ENCODE results near the gene CEP126.

The CEP126 gene, protein sequence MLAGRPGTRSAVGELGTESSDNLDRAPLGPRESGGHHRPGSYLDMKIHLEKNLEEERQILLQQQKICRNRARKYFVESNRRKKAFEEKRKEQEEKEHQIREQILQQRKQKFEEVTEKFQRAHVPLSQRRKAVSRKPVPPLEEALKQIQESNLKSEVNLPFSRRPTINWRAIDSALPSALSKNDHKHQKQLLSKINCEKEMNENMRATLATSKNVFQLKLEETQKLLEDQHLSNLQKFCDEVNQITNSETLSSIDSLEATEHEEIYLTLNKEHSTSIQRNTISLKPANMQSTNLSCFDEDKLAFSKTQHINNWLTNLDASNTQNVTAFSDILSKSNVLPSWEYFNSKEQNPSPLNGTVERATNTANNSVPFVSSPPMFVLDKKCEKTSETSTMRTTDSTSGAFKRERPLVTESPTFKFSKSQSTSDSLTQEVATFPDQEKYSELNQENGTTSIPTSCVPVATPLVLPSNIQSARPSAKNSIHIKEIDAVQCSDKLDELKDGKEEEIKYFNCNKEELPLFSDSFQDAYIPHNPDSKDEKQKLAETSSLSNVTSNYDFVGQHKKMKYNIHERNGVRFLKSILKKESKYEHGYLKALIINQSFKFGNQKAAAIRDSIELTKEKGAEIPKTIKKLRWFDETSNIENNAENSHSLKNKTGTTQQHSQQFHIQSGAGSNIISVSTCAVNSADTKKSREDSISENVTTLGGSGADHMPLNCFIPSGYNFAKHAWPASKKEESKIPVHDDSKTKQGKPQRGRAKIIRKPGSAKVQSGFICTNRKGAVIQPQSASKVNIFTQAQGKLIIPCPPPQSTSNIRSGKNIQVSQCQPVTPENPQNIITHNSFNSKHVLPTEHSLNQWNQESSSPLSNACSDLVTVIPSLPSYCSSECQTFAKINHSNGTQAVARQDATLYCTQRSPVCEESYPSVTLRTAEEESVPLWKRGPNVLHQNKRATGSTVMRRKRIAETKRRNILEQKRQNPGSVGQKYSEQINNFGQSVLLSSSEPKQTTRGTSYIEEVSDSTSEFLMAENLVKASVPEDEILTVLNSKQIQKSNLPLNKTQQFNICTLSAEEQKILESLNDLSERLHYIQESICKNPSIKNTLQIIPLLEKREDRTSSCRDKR

GRCh38 chr11:101914738-101915426 lies at the start of gene CEP126:
Gene CEP126, plus strand, starts transcription at chr11:101915010. Its CDS starts 275 bp downstream, at chr11:101915285.
- DNase-seq (ENCODE audit: low read depth) = peak; percentile 97

GRCh38 chr11:101866619-101867491 lies 48.0 kb upstream of the CEP126 start:
- DNase-seq (ENCODE audit: low read depth) = no peak

GRCh38 chr11:101867951-101868350 lies 46.9 kb upstream of the CEP126 start:
- no peak for DNase-seq (ENCODE audit: low read depth)

- DNase-seq (ENCODE audit: low read depth) = peak; percentile 46
Observed at GRCh38 chr11:101870510-101870909, 44.3 kb upstream of the CEP126 start.

DNA sequence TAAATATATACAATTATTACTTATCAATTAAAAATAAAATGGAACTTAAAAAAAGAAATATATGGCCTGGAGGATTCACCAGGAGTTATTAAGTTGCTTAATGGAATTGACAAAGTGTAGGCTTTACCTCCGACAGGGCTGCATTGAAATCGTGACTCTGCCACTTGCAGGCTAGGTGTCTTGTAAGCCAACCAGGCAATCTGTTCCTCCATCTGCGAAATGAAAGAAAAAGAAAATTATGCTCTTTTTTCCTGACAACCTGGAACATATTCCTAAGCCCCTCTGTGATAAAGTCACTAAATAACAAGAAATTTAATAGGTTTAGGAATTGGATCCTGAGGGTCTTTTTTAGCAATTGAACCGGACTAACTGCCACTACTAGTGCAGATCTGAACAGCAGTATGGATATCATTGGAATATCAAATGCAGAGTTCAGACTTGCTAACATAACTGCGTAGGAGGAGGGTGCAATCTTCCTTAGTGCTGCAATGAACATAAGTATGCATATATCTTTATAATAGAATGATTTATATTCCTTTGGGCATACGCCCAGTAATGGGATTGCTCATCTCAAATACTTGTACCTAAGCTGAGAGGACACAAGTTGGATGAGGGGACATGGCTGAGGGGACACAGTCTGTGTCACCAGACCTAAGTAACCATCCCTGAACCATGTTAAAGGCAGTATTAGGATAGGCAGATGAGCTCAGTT lies 42.5 kb upstream of the CEP126 start:
- no peak for DNase-seq (ENCODE audit: low read depth)

DNA sequence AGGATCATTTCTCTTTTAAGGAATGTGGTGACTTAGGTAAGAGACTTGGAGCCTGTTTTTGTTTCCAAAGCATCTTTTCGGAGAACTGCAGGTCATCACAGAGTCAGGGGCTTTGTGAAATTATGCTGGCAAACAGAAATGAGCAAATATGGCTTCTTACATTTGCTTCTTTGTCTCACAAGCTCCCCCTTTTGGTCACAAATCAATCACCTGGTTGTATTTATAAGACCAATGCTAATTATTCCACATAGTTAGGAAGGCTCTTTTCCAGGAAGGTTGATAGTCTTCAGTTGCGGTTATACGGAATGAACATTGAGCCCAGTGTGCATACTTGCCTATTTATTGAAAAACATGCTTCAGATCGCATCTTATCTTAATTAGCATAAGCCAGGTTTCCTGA lies 34.6 kb upstream of the CEP126 start:
- peak; percentile 36 for DNase-seq (ENCODE audit: low read depth)

DNA sequence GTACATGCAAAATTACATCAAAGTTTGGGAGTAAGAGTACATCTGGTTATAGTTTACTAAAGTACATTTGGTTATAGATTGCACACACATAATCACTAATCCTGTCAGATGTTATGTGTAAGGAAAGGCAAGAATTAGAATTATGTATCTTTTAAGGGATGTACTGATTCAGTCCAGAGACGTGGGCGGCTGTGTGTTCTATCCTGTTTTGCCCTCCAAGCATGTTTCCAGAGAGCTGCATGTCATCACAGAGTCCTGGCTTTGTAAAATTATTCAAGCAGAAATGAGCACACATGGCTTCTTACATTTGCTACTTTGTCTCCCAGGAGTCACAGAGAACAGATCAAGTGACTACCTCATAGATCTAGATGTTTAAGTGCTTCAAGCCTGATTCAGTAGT lies 33.2 kb upstream of the CEP126 start:
- DNase-seq (ENCODE audit: low read depth) = no peak

GRCh38 chr11:101885631-101886030 lies 29.2 kb upstream of the CEP126 start:
- DNase-seq (ENCODE audit: low read depth) = no peak

- no peak for DNase-seq (ENCODE audit: low read depth)
Observed at GRCh38 chr11:101889767-101890166, 25.0 kb upstream of the CEP126 start.

DNA sequence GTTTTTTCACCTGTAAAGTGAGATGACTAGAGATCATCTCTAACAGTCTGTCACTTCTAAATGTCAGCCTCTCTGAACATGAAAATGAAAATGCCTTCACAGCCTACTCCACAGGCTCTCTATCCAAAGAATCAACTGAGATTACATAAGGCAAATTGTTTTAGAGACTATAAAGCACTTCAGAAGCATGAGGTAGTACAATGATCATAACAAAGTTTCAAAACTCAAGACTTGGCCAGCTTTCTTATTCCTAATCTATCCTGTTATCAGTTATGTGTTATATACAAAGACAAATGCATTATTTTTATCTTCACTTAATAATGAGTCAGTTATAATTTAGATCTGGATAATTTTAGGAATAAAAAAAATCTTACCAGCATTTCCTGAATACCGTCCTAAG lies 20.3 kb upstream of the CEP126 start:
- no peak for DNase-seq (ENCODE audit: low read depth)

GRCh38 chr11:101907815-101908214 lies 7.0 kb upstream of the CEP126 start:
- peak; percentile 14 for DNase-seq (ENCODE audit: low read depth)

- DNase-seq (ENCODE audit: low read depth) = no peak
Observed at GRCh38 chr11:101909087-101909486, 5.7 kb upstream of the CEP126 start.

DNA sequence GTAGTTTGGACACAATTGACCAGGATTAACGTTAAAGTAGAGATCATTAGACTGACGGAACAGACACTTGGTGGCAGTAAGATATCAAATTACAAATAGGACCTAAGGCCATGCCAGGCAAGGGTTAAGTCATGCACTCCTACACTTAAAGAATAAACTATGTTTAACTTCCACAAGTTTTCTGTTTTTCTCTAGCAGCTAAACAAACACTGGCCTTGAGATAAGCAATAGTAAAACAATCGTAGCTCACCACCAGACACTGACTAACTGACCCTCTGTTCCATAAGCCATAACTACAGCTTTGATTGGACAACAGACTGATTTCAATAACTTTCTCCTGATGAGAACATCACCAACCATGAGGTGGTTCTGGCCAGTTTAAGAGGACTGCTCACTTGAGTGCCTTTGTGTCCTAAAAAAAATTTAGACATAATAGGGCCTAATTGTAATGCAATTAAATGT lies 2.0 kb upstream of the CEP126 start:
- no peak for DNase-seq (ENCODE audit: low read depth)

- no peak for DNase-seq (ENCODE audit: low read depth)
Observed at GRCh38 chr11:101913656-101914055, 1.2 kb upstream of the CEP126 start.

DNA sequence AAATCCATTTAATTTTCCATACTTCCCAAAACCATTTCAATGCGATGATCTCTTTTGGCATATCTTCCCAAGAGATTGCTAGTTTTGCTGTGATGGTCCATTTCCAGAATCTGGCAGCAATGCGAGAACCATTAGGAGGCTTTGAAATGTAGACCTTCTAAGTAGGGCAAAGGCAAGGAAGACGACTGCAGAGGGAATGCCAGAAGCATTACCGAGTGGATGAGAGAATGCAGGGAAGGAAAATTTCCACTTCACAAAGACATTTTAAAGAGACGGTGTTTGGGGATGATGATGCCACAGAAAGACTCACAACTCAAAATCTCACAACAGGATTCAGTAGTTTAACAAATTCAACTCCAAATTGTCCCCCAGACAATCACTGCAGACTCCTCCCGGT lies 471 bp upstream of the CEP126 start:
- DNase-seq (ENCODE audit: low read depth) = peak; percentile 52

DNA sequence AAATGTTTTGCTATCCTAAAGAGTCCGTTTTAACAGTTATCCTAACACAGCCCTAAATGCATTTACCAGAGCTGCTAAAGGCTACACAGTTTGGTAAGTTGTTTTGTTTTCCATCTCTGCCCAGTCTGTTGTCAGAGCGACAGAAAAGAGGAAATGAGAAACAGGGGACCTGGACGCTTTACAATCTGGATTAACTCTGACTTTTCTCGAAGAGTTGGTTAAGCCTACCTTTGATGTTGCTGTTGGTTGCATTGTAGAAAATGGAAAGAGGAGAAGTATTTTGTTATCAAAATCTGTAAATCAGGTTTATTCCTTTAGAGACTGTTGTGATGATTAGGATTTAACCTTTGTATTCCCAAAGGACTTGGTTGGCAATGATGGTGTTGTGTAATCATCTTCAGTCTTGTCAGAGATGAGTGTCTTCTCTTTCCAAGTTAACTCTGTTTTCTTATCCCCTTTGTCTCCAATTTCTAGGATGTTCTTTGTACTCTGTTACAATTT lies 1.0 kb downstream of the CEP126 start:
- peak; percentile 77 for DNase-seq (ENCODE audit: low read depth)

DNA sequence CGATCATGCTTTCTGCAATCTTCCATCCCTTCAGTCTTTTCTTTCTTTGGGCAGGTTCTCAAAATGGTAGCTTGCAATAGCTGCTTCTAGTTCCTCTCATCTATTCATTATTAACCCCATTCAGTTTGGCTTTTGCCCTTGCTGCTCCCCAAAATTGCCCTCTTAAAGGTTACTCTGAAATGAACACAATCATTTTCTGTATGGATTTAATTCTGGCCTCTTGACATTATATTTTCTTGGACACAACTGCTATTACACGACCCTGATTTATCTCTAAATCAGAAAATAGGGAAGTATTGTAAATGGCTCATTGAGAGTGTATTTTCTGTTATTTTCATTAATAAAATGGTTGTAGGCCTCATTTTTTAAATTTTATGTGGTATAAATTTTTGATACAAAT lies 1.6 kb downstream of the CEP126 start, which contains the start of gene ANGPTL5:
TSS of gene ANGPTL5 (minus strand) at position 101 of the 400 bp plus-strand sequence. CDS start 8,613 bp downstream, outside the sequence.
- DNase-seq (ENCODE audit: low read depth) = no peak

DNA sequence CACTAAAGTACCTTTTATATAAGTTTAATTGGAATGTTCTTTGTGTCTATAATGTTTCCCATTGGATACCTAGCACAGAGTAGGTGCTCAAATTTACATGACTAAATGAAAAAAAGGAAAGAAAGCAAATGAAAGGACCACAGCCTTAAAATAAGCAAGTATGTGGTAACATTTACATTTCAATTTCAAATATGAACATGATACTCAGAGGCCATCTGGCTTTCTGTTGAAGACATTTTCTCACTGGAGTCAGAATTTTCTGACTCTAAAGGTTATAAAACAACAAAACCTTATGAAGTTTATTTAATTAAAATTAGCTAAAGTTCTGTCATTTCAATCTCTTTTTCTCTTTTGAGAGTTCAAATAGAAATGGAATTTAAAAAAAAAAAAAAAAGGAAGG lies 2.4 kb downstream of the CEP126 start:
- DNase-seq (ENCODE audit: low read depth) = no peak

- no peak for DNase-seq (ENCODE audit: low read depth)
Observed at GRCh38 chr11:101920992-101921391, 6.2 kb downstream of the CEP126 start.

GRCh38 chr11:101923554-101923953 lies 8.7 kb downstream of the CEP126 start:
- DNase-seq (ENCODE audit: low read depth) = no peak

Measured in fibroblast of the conjunctiva (primary cell).